ENCODE results near the gene PCDHB3. TPM values are rescaled to one million over a fixed set of nuclear protein-coding genes. Genes with fewer than 3 reads are reported as not detected.
"Not testable (repeated sequence)": the region's sequence is repeated elsewhere in the genome, so short reads cannot be mapped to it uniquely, and the experiment has no call there.

The PCDHB3 gene
- total RNA-seq, result 0.51 TPM in 2 replicates

GRCh38 chr5:141100243-141100805, at the start of gene PCDHB3:
Gene PCDHB3 (plus strand): TSS chr5:141100473. CDS start chr5:141100650, 177 bp downstream.
- peak; percentile 57 for DNase-seq

DNA sequence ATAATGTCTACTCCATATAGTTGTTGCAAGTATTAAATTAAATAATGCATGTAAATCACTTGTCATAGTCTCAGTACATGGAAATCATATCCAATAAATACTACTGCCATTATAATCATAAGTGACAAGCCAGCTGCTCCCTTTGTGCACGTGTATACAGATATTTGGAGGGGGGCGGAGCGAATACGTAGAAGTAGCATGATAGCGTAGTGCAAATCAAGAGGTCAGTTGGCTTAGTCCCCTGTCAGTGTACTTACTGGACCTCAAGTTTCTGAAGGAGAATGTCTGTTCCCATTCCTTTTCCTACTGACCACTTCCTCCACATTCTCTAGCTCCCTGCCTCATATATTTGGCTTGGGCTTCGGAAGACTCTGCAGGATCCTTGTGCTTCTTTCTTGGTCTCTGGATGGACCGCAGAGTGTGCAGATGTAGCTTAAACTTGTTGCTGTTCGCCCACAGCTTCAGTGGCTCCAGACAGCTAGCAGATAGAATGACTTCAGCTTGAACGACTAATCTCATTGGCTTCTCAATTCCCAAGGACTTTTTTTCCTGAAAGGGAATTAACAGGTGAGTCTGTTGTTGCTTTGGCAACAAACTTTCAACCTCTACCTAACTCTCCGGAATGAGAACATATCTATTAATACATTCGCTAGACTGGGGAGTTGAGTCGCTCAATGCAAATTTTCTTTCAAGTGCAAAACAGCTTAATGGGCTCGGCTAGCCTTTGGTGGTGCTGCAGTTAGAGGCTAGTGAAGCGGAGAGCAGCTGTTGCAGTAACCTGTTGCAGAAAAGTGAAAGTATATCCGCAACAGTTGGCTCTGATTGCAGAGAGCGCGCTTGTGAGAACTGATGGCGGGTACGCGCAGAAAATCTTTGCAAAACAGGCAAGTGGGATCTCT, 49.4 kb upstream of the PCDHB3 start, which contains the start of gene PCDHB1:
Gene PCDHB1, plus strand, starts transcription at position 753 of the 899 bp plus-strand sequence. Its CDS starts 97 bp downstream, at position 850.
- DNase-seq, result no peak

GRCh38 chr5:141051521-141051866, 48.8 kb upstream of the PCDHB3 start:
- DNase-seq, result no peak

GRCh38 chr5:141077826-141078225, 22.4 kb upstream of the PCDHB3 start:
- no peak for DNase-seq

DNA sequence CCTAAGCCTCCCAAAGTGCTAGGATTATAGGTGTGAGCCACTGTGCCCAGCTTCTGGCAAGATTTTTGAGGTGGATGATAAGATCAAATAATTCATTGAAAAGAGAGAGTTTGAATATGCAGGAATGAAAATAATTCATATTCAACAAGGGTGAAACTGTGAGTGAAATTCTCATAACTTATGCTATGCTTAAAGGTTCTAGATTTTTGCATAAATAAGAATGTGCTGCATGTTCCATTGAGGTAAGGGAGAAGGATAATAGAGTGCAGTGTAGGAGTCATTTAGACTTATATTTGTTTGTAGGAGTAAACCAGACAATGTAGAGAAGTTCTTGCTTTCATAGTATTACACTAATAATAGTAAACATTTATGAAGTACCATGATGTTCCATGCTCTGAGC, 18.0 kb upstream of the PCDHB3 start:
- DNase-seq, result no peak

GRCh38 chr5:141084487-141084989, 15.7 kb upstream of the PCDHB3 start:
- peak; percentile 66 for DNase-seq

- DNase-seq, result peak; percentile 50
These were observed 5.6 kb upstream of the PCDHB3 start, which contains the start of gene PCDHB2 for GRCh38 chr5:141094481-141095262. Gene PCDHB2 (plus strand): TSS chr5:141094615. CDS start chr5:141094791, 176 bp downstream.

DNA sequence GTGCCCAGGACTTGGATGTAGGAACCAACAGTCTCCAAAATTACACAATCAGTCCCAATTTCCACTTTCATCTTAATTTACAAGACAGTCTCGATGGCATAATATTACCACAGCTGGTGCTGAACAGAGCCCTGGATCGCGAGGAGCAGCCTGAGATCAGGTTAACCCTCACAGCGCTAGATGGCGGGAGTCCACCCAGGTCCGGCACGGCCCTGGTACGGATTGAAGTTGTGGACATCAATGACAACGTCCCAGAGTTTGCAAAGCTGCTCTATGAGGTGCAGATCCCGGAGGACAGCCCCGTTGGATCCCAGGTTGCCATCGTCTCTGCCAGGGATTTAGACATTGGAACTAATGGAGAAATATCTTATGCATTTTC, 5.0 kb upstream of the PCDHB3 start:
- DNase-seq, result no peak

DNA sequence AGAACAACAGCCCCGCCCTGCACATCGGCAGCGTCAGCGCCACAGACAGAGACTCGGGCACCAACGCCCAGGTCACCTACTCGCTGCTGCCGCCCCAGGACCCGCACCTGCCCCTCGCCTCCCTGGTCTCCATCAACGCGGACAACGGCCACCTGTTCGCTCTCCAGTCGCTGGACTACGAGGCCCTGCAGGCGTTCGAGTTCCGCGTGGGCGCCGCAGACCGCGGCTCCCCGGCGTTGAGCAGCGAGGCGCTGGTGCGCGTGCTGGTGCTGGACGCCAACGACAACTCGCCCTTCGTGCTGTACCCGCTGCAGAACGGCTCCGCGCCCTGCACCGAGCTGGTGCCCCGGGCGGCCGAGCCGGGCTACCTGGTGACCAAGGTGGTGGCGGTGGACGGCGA, 4.1 kb upstream of the PCDHB3 start:
- DNase-seq, result not testable (repeated sequence)

DNA sequence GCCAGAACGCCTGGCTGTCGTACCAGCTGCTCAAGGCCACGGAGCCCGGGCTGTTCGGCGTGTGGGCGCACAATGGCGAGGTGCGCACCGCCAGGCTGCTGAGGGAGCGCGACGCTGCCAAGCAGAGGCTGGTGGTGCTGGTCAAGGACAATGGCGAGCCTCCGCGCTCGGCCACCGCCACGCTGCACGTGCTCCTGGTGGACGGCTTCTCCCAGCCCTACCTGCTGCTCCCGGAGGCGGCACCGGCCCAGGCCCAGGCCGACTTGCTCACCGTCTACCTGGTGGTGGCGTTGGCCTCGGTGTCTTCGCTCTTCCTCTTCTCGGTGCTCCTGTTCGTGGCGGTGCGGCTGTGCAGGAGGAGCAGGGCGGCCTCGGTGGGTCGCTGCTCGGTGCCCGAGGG, 3.7 kb upstream of the PCDHB3 start:
- DNase-seq, result not testable (repeated sequence)

DNA sequence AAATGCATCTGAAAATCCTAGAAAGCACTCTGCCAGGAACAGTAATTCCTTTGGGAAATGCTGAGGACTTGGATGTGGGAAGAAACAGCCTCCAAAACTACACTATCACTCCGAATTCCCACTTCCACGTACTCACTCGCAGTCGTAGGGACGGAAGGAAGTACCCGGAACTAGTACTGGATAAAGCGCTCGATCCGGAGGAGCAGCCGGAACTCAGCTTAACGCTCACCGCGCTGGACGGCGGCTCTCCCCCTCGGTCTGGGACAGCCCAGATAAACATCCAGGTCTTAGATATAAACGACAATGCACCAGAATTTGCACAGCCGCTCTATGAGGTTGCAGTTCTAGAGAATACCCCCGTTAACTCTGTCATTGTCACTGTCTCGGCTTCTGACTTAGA, 786 bp downstream of the PCDHB3 start:
- DNase-seq, result no peak

DNA sequence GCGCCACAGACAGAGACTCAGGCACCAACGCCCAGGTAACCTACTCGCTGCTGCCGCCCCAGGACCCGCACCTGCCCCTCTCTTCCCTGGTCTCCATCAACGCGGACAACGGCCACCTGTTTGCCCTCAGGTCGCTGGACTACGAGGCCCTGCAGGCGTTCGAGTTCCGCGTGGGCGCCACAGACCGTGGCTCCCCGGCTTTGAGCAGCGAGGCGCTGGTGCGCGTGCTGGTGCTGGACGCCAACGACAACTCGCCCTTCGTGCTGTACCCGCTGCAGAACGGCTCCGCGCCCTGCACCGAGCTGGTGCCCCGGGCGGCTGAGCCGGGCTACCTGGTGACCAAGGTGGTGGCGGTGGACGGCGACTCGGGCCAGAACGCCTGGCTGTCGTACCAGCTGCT, 1.8 kb downstream of the PCDHB3 start:
- not testable (repeated sequence) for DNase-seq

- not testable (repeated sequence) for DNase-seq
These were observed 2.2 kb downstream of the PCDHB3 start for GRCh38 chr5:141102471-141102870.

- no peak for DNase-seq
These were observed 5.1 kb downstream of the PCDHB3 start for GRCh38 chr5:141105350-141105749.

DNA sequence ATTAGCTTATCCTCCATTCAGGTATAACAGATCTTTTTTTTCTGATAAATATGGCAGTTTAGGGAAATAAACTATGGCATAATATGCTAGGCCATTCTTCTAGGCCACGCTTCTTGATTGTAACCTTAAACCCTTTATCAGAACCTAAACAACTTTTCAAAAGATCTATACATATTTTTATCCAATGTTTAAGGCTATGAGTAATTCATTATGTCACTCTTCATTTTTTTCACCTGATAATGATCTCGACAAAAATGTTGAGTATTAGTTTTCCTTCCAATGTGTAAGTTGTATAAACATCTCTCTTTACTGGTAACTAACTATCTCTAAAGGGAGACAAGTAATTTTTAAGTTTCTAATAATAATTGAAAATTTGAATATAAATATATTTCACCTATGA, 19.0 kb downstream of the PCDHB3 start:
- no peak for DNase-seq

GRCh38 chr5:141121563-141121962, 21.3 kb downstream of the PCDHB3 start, which contains the start of gene PCDHB4:
Gene PCDHB4 (plus strand): TSS chr5:141121818. CDS start chr5:141121999, 181 bp downstream.
- peak; percentile 15 for DNase-seq

- no peak for DNase-seq
These were observed 21.7 kb downstream of the PCDHB3 start for GRCh38 chr5:141121985-141122384.

DNA sequence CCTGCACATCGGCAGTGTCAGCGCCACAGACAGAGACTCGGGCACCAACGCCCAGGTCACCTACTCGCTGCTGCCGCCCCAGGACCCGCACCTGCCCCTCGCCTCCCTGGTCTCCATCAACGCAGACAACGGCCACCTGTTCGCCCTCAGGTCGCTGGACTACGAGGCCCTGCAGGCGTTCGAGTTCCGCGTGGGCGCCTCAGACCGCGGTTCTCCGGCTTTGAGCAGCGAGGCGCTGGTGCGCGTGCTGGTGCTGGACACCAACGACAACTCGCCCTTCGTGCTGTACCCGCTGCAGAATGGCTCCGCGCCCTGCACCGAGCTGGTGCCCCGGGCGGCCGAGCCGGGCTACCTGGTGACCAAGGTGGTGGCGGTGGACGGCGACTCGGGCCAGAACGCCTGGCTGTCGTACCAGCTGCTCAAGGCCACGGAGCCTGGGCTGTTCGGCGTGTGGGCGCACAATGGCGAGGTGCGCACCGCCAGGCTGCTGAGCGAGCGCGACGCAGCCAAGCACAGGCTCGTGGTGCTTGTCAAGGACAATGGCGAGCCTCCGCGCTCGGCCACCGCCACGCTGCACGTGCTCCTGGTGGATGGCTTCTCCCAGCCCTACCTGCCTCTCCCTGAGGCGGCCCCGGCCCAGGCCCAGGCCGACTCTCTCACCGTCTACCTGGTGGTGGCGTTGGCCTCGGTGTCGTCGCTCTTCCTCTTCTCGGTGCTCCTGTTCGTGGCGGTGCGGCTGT, 23.3 kb downstream of the PCDHB3 start:
- DNase-seq, result not testable (repeated sequence)

DNA sequence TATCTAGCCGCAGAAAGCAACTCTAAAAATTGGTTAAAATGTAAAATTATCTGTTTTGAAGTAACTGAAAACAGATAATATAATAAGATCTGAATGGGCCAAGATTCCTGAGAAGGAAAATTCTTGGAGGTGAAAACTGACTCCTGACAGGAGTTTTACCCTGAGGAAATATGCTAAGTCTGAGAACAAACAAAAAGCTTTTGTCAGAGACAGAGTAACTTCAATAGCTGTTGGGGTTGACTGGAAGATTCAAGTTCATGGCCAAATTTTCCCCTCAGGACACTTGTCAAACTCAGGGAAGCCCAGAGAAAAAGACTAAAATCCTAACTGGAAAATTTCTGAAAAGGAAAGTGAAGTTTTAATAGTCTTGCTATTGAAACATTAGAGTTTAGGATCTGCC, 27.0 kb downstream of the PCDHB3 start:
- no peak for DNase-seq

DNA sequence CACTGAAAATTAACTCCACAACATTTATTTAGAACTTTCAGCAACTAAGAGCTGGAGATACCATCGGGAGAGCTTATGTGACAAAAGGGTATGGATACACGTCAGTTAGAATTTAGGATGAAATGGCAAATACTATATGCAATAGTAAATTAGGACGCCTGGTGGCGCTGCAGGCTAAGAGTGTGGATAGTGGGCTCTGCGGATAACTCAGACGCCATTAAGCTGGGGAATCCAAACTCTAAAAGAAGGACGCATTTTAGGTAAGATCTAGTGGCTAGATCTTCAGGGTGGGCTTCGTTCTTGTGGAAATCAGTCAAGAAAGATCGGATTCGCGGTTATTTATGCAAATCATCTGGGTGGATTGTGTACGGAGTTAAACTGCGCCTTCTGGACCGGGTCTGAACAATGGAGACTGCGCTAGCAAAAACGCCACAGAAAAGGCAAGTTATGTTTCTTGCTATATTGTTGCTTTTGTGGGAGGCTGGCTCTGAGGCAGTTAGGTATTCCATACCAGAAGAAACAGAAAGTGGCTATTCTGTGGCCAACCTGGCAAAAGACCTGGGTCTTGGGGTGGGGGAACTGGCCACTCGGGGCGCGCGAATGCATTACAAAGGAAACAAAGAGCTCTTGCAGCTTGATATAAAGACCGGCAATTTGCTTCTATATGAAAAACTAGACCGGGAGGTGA, 34.9 kb downstream of the PCDHB3 start, which contains the start of gene PCDHB5:
Gene PCDHB5, plus strand, starts transcription at position 177 of the 688 bp plus-strand sequence. Its CDS starts 229 bp downstream, at position 406.
- DNase-seq, result peak; percentile 48

DNA sequence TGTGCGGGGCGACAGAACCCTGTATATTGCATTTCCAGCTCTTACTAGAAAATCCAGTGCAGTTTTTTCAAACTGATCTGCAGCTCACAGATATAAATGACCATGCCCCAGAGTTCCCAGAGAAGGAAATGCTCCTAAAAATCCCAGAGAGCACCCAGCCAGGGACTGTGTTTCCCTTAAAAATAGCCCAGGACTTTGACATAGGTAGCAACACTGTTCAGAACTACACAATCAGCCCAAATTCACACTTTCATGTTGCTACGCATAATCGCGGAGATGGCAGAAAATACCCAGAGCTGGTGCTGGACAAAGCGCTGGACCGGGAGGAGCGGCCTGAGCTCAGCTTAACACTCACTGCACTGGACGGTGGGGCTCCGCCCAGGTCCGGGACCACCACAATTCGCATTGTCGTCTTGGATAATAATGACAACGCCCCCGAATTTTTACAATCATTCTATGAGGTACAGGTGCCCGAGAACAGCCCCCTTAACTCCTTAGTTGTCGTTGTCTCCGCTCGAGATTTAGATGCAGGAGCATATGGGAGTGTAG, 35.5 kb downstream of the PCDHB3 start:
- no peak for DNase-seq
